Measurements from ENCODE around the gene POU6F2.

The POU6F2 gene

GRCh38 chr7:38953971-38954370, 23.7 kb upstream of the POU6F2 start:
- no peak overlapping the region for H3K27ac ChIP-seq
- TF ChIP-seq ZFX (IDR thresholded peaks at IDR 0.05; ENCODE audit: borderline replicate concordance), result no peak
- no peak for TF ChIP-seq CTCF (IDR thresholded peaks at IDR 0.05)

GRCh38 chr7:38955892-38956291, 21.8 kb upstream of the POU6F2 start:
- no peak for TF ChIP-seq CTCF (IDR thresholded peaks at IDR 0.05)
- TF ChIP-seq ZFX (IDR thresholded peaks at IDR 0.05; ENCODE audit: borderline replicate concordance), result no peak

GRCh38 chr7:38962028-38962427, 15.7 kb upstream of the POU6F2 start:
- TF ChIP-seq ZFX (IDR thresholded peaks at IDR 0.05; ENCODE audit: borderline replicate concordance) (no peak), CTCF (IDR thresholded peaks at IDR 0.05) (no peak)
- no peak overlapping the region for H3K27ac ChIP-seq

More at GRCh38 chr7:38955892-38956291, 21.8 kb upstream of the POU6F2 start:
- no peak overlapping the region for H3K27ac ChIP-seq

GRCh38 chr7:38964921-38965320, 12.8 kb upstream of the POU6F2 start:
- H3K27ac ChIP-seq, result no peak overlapping the region

GRCh38 chr7:38973760-38974159, 3.9 kb upstream of the POU6F2 start:
- TF ChIP-seq CTCF (IDR thresholded peaks at IDR 0.05) (no peak), ZFX (IDR thresholded peaks at IDR 0.05; ENCODE audit: borderline replicate concordance) (no peak)
- no peak overlapping the region for H3K27ac ChIP-seq

More at GRCh38 chr7:38964921-38965320, 12.8 kb upstream of the POU6F2 start:
- no peak for TF ChIP-seq ZFX (IDR thresholded peaks at IDR 0.05; ENCODE audit: borderline replicate concordance)
- TF ChIP-seq CTCF (IDR thresholded peaks at IDR 0.05), result no peak

- TF ChIP-seq CTCF (IDR thresholded peaks at IDR 0.05) (no peak), ZFX (IDR thresholded peaks at IDR 0.05; ENCODE audit: borderline replicate concordance) (no peak)
- no peak overlapping the region for H3K27ac ChIP-seq
These were observed 1.7 kb upstream of the POU6F2 start for GRCh38 chr7:38975944-38976392.

GRCh38 chr7:38978491-38978890, 782 bp downstream of the POU6F2 start:
- TF ChIP-seq ZFX (IDR thresholded peaks at IDR 0.05; ENCODE audit: borderline replicate concordance) (no peak), CTCF (IDR thresholded peaks at IDR 0.05) (no peak)
- H3K27ac ChIP-seq, result no peak overlapping the region

Data from 22Rv1 (cell line).